DMS114 treated with DMSO at 0.1 percent for 48 hours (cell line): ENCODE data around the gene GRID2.

Experiments used
- DNase-seq: peaks from one replicate; lab custom pipeline; 2025; ENCODE audit not compliant: unreplicated experiment; lab: John Stamatoyannopoulos, UW

GRID2 gene

GRCh38 chr4:92952426-92952825 is 648.7 kb downstream of the GRID2 start:
- no peak for DNase-seq

- no peak for DNase-seq
Observed at GRCh38 chr4:92952897-92953296, 649.1 kb downstream of the GRID2 start.

GRCh38 chr4:92953462-92953861 is 649.7 kb downstream of the GRID2 start:
- no peak for DNase-seq

GRCh38 chr4:92961881-92962280 is 658.1 kb downstream of the GRID2 start:
- no peak for DNase-seq

GRCh38 chr4:92962831-92963230 is 659.1 kb downstream of the GRID2 start:
- DNase-seq = no peak

- DNase-seq = no peak
Observed at GRCh38 chr4:92968556-92968955, 664.8 kb downstream of the GRID2 start.

- no peak for DNase-seq
Observed at GRCh38 chr4:92968996-92969395, 665.2 kb downstream of the GRID2 start.

- no peak for DNase-seq
Observed at GRCh38 chr4:92969650-92970379, 666.0 kb downstream of the GRID2 start.

GRCh38 chr4:92970996-92971395 is 667.2 kb downstream of the GRID2 start:
- no peak for DNase-seq

- no peak for DNase-seq
Observed at GRCh38 chr4:92988301-92988700, 684.5 kb downstream of the GRID2 start.

- no peak for DNase-seq
Observed at GRCh38 chr4:92992758-92993157, 689.0 kb downstream of the GRID2 start.

GRCh38 chr4:92994727-92995126 is 691.0 kb downstream of the GRID2 start:
- DNase-seq = no peak

- no peak for DNase-seq
Observed at GRCh38 chr4:92996533-92996932, 692.8 kb downstream of the GRID2 start.

GRCh38 chr4:93000910-93001309 is 697.1 kb downstream of the GRID2 start:
- no peak for DNase-seq

- no peak for DNase-seq
Observed at GRCh38 chr4:93002240-93002639, 698.5 kb downstream of the GRID2 start.

- no peak for DNase-seq
Observed at GRCh38 chr4:93016350-93016749, 712.6 kb downstream of the GRID2 start.

GRCh38 chr4:93018243-93018642 is 714.5 kb downstream of the GRID2 start:
- DNase-seq = no peak

- DNase-seq = no peak
Observed at GRCh38 chr4:93018806-93019205, 715.0 kb downstream of the GRID2 start.

GRCh38 chr4:93029769-93030168 is 726.0 kb downstream of the GRID2 start:
- no peak for DNase-seq

- DNase-seq = no peak
Observed at GRCh38 chr4:93030670-93031069, 726.9 kb downstream of the GRID2 start.

- no peak for DNase-seq
Observed at GRCh38 chr4:93031431-93032098, 727.8 kb downstream of the GRID2 start.

GRCh38 chr4:93042746-93043145 is 739.0 kb downstream of the GRID2 start:
- DNase-seq = no peak

- no peak for DNase-seq
Observed at GRCh38 chr4:93053140-93053539, 749.4 kb downstream of the GRID2 start.
